Measurements from ENCODE around the gene NECTIN2.

NECTIN2 gene

GRCh38 chr19:44845612-44846454 is at the start of gene NECTIN2:
Gene NECTIN2 (plus strand): TSS chr19:44846297. CDS start chr19:44846526, 229 bp downstream.
- DNase-seq, result peak; percentile 79

GRCh38 chr19:44796701-44797115 is 49.4 kb upstream of the NECTIN2 start:
- DNase-seq, result no peak

- DNase-seq, result no peak
Observed at GRCh38 chr19:44799627-44800346, 46.3 kb upstream of the NECTIN2 start.

- DNase-seq, result peak; percentile 80
Observed at GRCh38 chr19:44800461-44800860, 45.6 kb upstream of the NECTIN2 start.

GRCh38 chr19:44803442-44804428 is 42.4 kb upstream of the NECTIN2 start:
- no peak for DNase-seq

GRCh38 chr19:44806291-44806690 is 39.8 kb upstream of the NECTIN2 start:
- DNase-seq, result no peak

- DNase-seq, result no peak
Observed at GRCh38 chr19:44807162-44807561, 38.9 kb upstream of the NECTIN2 start.

- no peak for DNase-seq
Observed at GRCh38 chr19:44807652-44808462, 38.2 kb upstream of the NECTIN2 start.

GRCh38 chr19:44808463-44809371 is 37.4 kb upstream of the NECTIN2 start, which contains the start of gene BCAM:
Gene BCAM (plus strand): TSS chr19:44809103. CDS start chr19:44809125, 22 bp downstream.
- DNase-seq, result no peak

GRCh38 chr19:44809577-44810233 is 36.4 kb upstream of the NECTIN2 start:
- DNase-seq, result no peak

- DNase-seq, result no peak
Observed at GRCh38 chr19:44810234-44811121, 35.6 kb upstream of the NECTIN2 start.

- no peak for DNase-seq
Observed at GRCh38 chr19:44811122-44811419, 35.0 kb upstream of the NECTIN2 start.

- no peak for DNase-seq
Observed at GRCh38 chr19:44812142-44812718, 33.9 kb upstream of the NECTIN2 start.

GRCh38 chr19:44813070-44813840 is 32.8 kb upstream of the NECTIN2 start:
- DNase-seq, result no peak

- DNase-seq, result no peak
Observed at GRCh38 chr19:44813841-44814470, 32.1 kb upstream of the NECTIN2 start.

- DNase-seq, result no peak
Observed at GRCh38 chr19:44814517-44814916, 31.6 kb upstream of the NECTIN2 start.

GRCh38 chr19:44816301-44816700 is 29.8 kb upstream of the NECTIN2 start:
- DNase-seq, result no peak

Data from activated naive CD4-positive, alpha-beta T cell treated with anti-CD3 and anti-CD28 coated beads, Interleukin-2, amount 50 U/mL, for 16 hours (primary cell).